Measurements from ENCODE around the gene DOK7. TPM values are rescaled to one million over a fixed set of nuclear protein-coding genes. Genes with fewer than 3 reads are reported as not detected.

DOK7 gene
- total and polyA plus RNA-seq, 8 donors: 0.37 to 8.1 (median 4.3) TPM; not detected in 1

GRCh38 chr4:3475041-3475712, 12.1 kb downstream of the DOK7 start:
- peaks cover 0 to 55% (median 0%) of the 10 kb centered on the region in 3 donors for H3K27me3 ChIP-seq
- H3K9me3 ChIP-seq: no peaks in the 10 kb centered on the region
- H3K36me3 ChIP-seq: no peaks in the 10 kb centered on the region
- H3K4me3 ChIP-seq: no peak overlapping the region
- no peak overlapping the region for H3K27ac ChIP-seq
- H3K4me1 ChIP-seq: peaks cover 0 to 9% (median 7%) of the 10 kb centered on the region in 4 donors
- no peak for TF ChIP-seq CTCF (IDR thresholded peaks at IDR 0.05)
- TF ChIP-seq POLR2AphosphoS5 (IDR thresholded peaks at IDR 0.05): no peak
- no peak for TF ChIP-seq EP300 (IDR thresholded peaks at IDR 0.05)
- TF ChIP-seq POLR2A (IDR thresholded peaks at IDR 0.05): no peak
- WGBS, 5 donors: 74 to 84% (median 79%) methylated on average over 13 to 15 of the region's 15 CpGs
- no peak for DNase-seq
- intact Hi-C loops (cut with DNase I; ENCODE audit: low total_unique reads): no loop called here

GRCh38 chr4:3475713-3476260, 12.7 kb downstream of the DOK7 start:
- no peak for DNase-seq
- 73 to 86% (median 82%) methylated on average over 22 of the region's 22 CpGs for WGBS, 5 donors
- intact Hi-C loops (cut with DNase I; ENCODE audit: low total_unique reads): no loop called here

GRCh38 chr4:3476341-3476747, 13.2 kb downstream of the DOK7 start:
- WGBS, 5 donors: 84 to 97% (median 94%) methylated on average over 19 to 22 of the region's 22 CpGs
- Histone ChIP-seq H3K36me3 (no peaks in the 10 kb centered on the region), H3K27ac (no peak overlapping the region), H3K4me1 (peaks cover under 1 to 13% (median 13%) of the 10 kb centered on the region in 4 donors), H3K9me3 (no peaks in the 10 kb centered on the region), H3K27me3 (peaks cover 0 to 63% (median 0%) of the 10 kb centered on the region in 3 donors), H3K4me3 (no peak overlapping the region)
- DNase-seq: no peak
- TF ChIP-seq EP300 (IDR thresholded peaks at IDR 0.05) (no peak), POLR2AphosphoS5 (IDR thresholded peaks at IDR 0.05) (no peak), POLR2A (IDR thresholded peaks at IDR 0.05) (no peak), CTCF (IDR thresholded peaks at IDR 0.05) (no peak)
- intact Hi-C loops (cut with DNase I; ENCODE audit: low total_unique reads): no loop called here

More at GRCh38 chr4:3475713-3476260, 12.7 kb downstream of the DOK7 start:
- TF ChIP-seq POLR2A (IDR thresholded peaks at IDR 0.05) (no peak), EP300 (IDR thresholded peaks at IDR 0.05) (no peak), CTCF (IDR thresholded peaks at IDR 0.05) (no peak), POLR2AphosphoS5 (IDR thresholded peaks at IDR 0.05) (no peak)
- Histone ChIP-seq H3K36me3 (no peaks in the 10 kb centered on the region), H3K27ac (no peak overlapping the region), H3K27me3 (peaks cover 0 to 57% (median 0%) of the 10 kb centered on the region in 3 donors), H3K4me3 (no peak overlapping the region), H3K4me1 (peaks cover 0 to 10% (median 9%) of the 10 kb centered on the region in 4 donors), H3K9me3 (no peaks in the 10 kb centered on the region)

GRCh38 chr4:3476936-3477749, 14.0 kb downstream of the DOK7 start:
- intact Hi-C loops (cut with DNase I; ENCODE audit: low total_unique reads): no loop called here
- Histone ChIP-seq H3K36me3 (no peaks in the 10 kb centered on the region), H3K27me3 (peaks cover 0 to 71% (median 0%) of the 10 kb centered on the region in 3 donors), H3K4me3 (no peak overlapping the region), H3K27ac (no peak overlapping the region), H3K9me3 (no peaks in the 10 kb centered on the region), H3K4me1 (peaks cover 6 to 21% (median 21%) of the 10 kb centered on the region in 4 donors)
- DNase-seq: no peak
- TF ChIP-seq POLR2AphosphoS5 (IDR thresholded peaks at IDR 0.05) (no peak), CTCF (IDR thresholded peaks at IDR 0.05) (no peak), EP300 (IDR thresholded peaks at IDR 0.05) (no peak), POLR2A (IDR thresholded peaks at IDR 0.05) (no peak)
- WGBS, 5 donors: 84 to 93% (median 90%) methylated on average over 17 to 27 of the region's 27 CpGs
